H1 (cell line): Measurements from ENCODE around the gene TMEM200B. TPM values are rescaled to one million over a fixed set of nuclear protein-coding genes. Genes with fewer than 3 reads are reported as not detected.

ENCODE experiments used
- CTCF ChIA-PET: fragments of 300-600 bp; sonication (Branson Sonifier 250); formaldehyde crosslinking; loops from one replicate; lab custom pipeline; 2021; ENCODE audit not compliant: partially characterized antibody; lab: Charles Lee
- POLR2A ChIA-PET: fragments of 300-600 bp; sonication (Branson Sonifier 250); formaldehyde crosslinking; loops from one replicate; lab custom pipeline; 2021; ENCODE audit warnings: inconsistent platforms; ENCODE audit not compliant: partially characterized antibody; lab: Charles Lee
- DNase-seq, 2 experiments: peaks; one replicate each; pipeline versions ENCODE4 v3.0.0 to v3.0.0-alpha.2; 2010 to 2022; ENCODE audit warnings: low spot score in 2 of 2, low read depth in 1 of 2, mixed read lengths in 1 of 2
- FAIRE-seq: peaks from 2 replicates; lab custom pipeline; 2011; peaks lifted over from hg19 to GRCh38; lab: Jason Lieb, UNC
- H2AFZ ChIP-seq: 2 replicates; pipeline ENCODE4 v1.8.1; 2012; ENCODE audit warnings: low read length, inconsistent platforms
- H2AK5ac ChIP-seq: 2 replicates; pipeline ENCODE4 v1.6.1; 2013; ENCODE audit warnings: low read depth, low read length
- H2BK120ac ChIP-seq: replicated peaks from 2 replicates; pipeline ENCODE3; 2013; ENCODE audit warnings: low read depth, low read length, inconsistent platforms
- H2BK12ac ChIP-seq: 2 replicates; pipeline ENCODE4 v1.6.1; 2013; ENCODE audit warnings: low read depth, low read length
- H2BK15ac ChIP-seq: 2 replicates; pipeline ENCODE4 v1.6.1; 2013; ENCODE audit warnings: low read length
- H2BK20ac ChIP-seq: 2 replicates; pipeline ENCODE4 v1.6.1; 2013; ENCODE audit warnings: low read length
- H2BK5ac ChIP-seq: 2 replicates; pipeline ENCODE4 v1.6.1; 2013; ENCODE audit warnings: low read depth, low read length
- H3K14ac ChIP-seq: 2 replicates; pipeline ENCODE4 v1.6.1; 2013; ENCODE audit warnings: inconsistent platforms; ENCODE audit not compliant: insufficient read length
- H3K18ac ChIP-seq: 2 replicates; pipeline ENCODE4 v1.6.1; 2013; ENCODE audit warnings: low read length; ENCODE audit errors: extremely low read depth
- H3K23ac ChIP-seq: 2 replicates; pipeline ENCODE4 v1.6.1; 2013; ENCODE audit warnings: inconsistent platforms; ENCODE audit not compliant: insufficient read length
- H3K23me2 ChIP-seq: 2 replicates; pipeline ENCODE4 v1.6.1; 2013; ENCODE audit warnings: low read depth, low read length
- H3K27ac ChIP-seq: 2 replicates; pipeline ENCODE4 v1.6.1; 2011; ENCODE audit warnings: low read depth, low read length, inconsistent platforms
- H3K27me3 ChIP-seq, 4 experiments: replicated peaks in 1 of 4; 1 replicate in 1 of 4; 2 replicates in 3 of 4; pipeline versions ENCODE4 v1.6.1 to v1.8.1; 2011 to 2013; ENCODE audit warnings: low read length in 3 of 4, mild to moderate bottlenecking in 3 of 4, inconsistent platforms in 2 of 4, mixed read lengths in 2 of 4, moderate library complexity in 1 of 4; ENCODE audit not compliant: control insufficient read depth in 3 of 4, insufficient read depth in 3 of 4; ENCODE audit errors: extremely low read depth in 1 of 4
- H3K36me3 ChIP-seq, 4 experiments: 2 replicates each; pipeline versions ENCODE4 v1.6.1 to v1.8.1; 2011 to 2013; ENCODE audit warnings: mild to moderate bottlenecking in 4 of 4, low read length in 3 of 4, moderate library complexity in 2 of 4, control low read depth in 1 of 4, inconsistent platforms in 1 of 4; ENCODE audit not compliant: insufficient read depth in 4 of 4, control insufficient read depth in 2 of 4
- H3K4ac ChIP-seq: replicated peaks from 2 replicates; pipeline ENCODE3; 2013; ENCODE audit warnings: low read length, low read depth, mixed read lengths, inconsistent platforms; ENCODE audit not compliant: insufficient read length
- H3K4me1 ChIP-seq, 4 experiments: replicated peaks in 1 of 4; 1 replicate in 1 of 4; 2 replicates in 3 of 4; pipeline versions ENCODE4 v1.6.1 to v1.8.1; 2011 to 2013; ENCODE audit warnings: low read length in 3 of 4, inconsistent platforms in 2 of 4, mixed read lengths in 1 of 4; ENCODE audit not compliant: insufficient read depth in 4 of 4, control insufficient read depth in 3 of 4
- H3K4me2 ChIP-seq, 2 experiments: 2 replicates each; pipeline versions ENCODE4 v1.6.1 to v1.8.1; 2011 to 2013; ENCODE audit warnings: low read depth in 2 of 2, low read length in 2 of 2, control low read depth in 1 of 2, inconsistent platforms in 1 of 2, mild to moderate bottlenecking in 1 of 2; ENCODE audit not compliant: insufficient read depth in 1 of 2
- H3K4me3 ChIP-seq, 4 experiments: fragments of 200-600, 300-600 bp in 1 of 4; sonication (generic), shearing (Covaris generic), sonication (Bioruptor Twin) in 1 of 4; 2 replicates each; pipeline versions ENCODE4 v1.5.1 to v1.8.1; 2011 to 2016; ENCODE audit warnings: low read length in 4 of 4, low read depth in 3 of 4, control low read depth in 2 of 4, inconsistent platforms in 2 of 4, mild to moderate bottlenecking in 2 of 4, mixed read lengths in 1 of 4, moderate library complexity in 1 of 4; ENCODE audit not compliant: insufficient read depth in 2 of 4; ENCODE audit errors: extremely low read depth in 1 of 4
- H3K56ac ChIP-seq: replicated peaks from 2 replicates; pipeline ENCODE3; 2013; ENCODE audit warnings: low read depth, mild to moderate bottlenecking, mixed read lengths, low read length, inconsistent platforms; ENCODE audit not compliant: insufficient read length
- H3K79me1 ChIP-seq: 2 replicates; pipeline ENCODE4 v1.6.1; 2013; ENCODE audit warnings: low read depth, low read length, control low read depth
- H3K79me2 ChIP-seq, 2 experiments: 2 replicates each; pipeline versions ENCODE4 v1.6.1 to v1.8.1; 2012 to 2013; ENCODE audit warnings: low read length in 2 of 2, mild to moderate bottlenecking in 2 of 2, inconsistent platforms in 1 of 2; ENCODE audit not compliant: insufficient read depth in 2 of 2, control insufficient read depth in 1 of 2
- H3K9ac ChIP-seq, 4 experiments: replicated peaks in 1 of 4; 1 replicate in 1 of 4; 2 replicates in 3 of 4; pipeline versions ENCODE4 v1.6.1 to v1.8.1; 2011 to 2013; ENCODE audit warnings: low read depth in 3 of 4, low read length in 3 of 4, control low read depth in 2 of 4, mild to moderate bottlenecking in 2 of 4, moderate library complexity in 2 of 4, inconsistent platforms in 1 of 4; ENCODE audit errors: extremely low read depth in 1 of 4
- H3K9me3 ChIP-seq, 2 experiments: 2 replicates each; pipeline versions ENCODE4 v1.6.1 to v1.8.1; 2012 to 2013; ENCODE audit warnings: mild to moderate bottlenecking in 2 of 2, moderate library complexity in 2 of 2, control low read depth in 1 of 2, inconsistent platforms in 1 of 2, low read depth in 1 of 2, low read length in 1 of 2, mixed read lengths in 1 of 2; ENCODE audit not compliant: insufficient read depth in 2 of 2
- H4K20me1 ChIP-seq, 2 experiments: replicated peaks in 1 of 2; 2 replicates each; pipeline versions ENCODE3 to v1.8.1; 2011 to 2013; ENCODE audit warnings: inconsistent platforms in 2 of 2, low read length in 2 of 2, mild to moderate bottlenecking in 1 of 2; ENCODE audit not compliant: insufficient read depth in 2 of 2, control insufficient read depth in 1 of 2
- H4K5ac ChIP-seq: 2 replicates; pipeline ENCODE4 v1.6.1; 2013; ENCODE audit warnings: low read length, low read depth, mixed read lengths, inconsistent platforms; ENCODE audit not compliant: insufficient read length
- H4K8ac ChIP-seq: 2 replicates; pipeline ENCODE4 v1.8.0; 2013; ENCODE audit warnings: mild to moderate bottlenecking, moderate library complexity, low read length, inconsistent platforms; ENCODE audit not compliant: insufficient read depth; ENCODE audit errors: extremely low read depth
- H4K91ac ChIP-seq: replicated peaks from 2 replicates; pipeline ENCODE3; 2013; ENCODE audit warnings: low read length, mixed read lengths, inconsistent platforms; ENCODE audit not compliant: insufficient read length
- KDM5A ChIP-seq: fragments of 200-600 bp; IDR thresholded peaks from 2 replicates; pipeline ENCODE4 v1.7.1; 2012; ENCODE audit warnings: mild to moderate bottlenecking, low read length, inconsistent platforms, mixed read lengths
- WGBS, 2 experiments: shearing (Covaris generic) in 1 of 2; methylation state at CpG; one replicate each; pipeline versions ENCODE4 v1.1.6 to v1.1.7; 2013 to 2015; ENCODE audit warnings: low lambda C conversion rate in 2 of 2, mixed read lengths in 2 of 2, inconsistent platforms in 1 of 2, low coverage in 1 of 2, missing lambda C conversion rate in 1 of 2; ENCODE audit not compliant: insufficient replicate concordance in 2 of 2, insufficient coverage in 1 of 2, insufficient read length in 1 of 2; ENCODE audit errors: extremely low coverage in 1 of 2, missing lambda C conversion rate in 1 of 2; 5-methylcytosine and 5-hydroxymethylcytosine counted together
- polyA plus RNA-seq, 7 experiments: library from polyadenylated mRNA; depleted of rRNA in 3 of 7; stranded (reverse) in 5 of 7; unstranded in 2 of 7; fragments of >200 nt in 5 of 7; fragments of 200-250 nt in 2 of 7; gene quantifications; 1 replicate in 5 of 7; 2 replicates in 1 of 7; 4 replicates in 1 of 7; pipeline versions ENCODE4 v1.2.1 to v1.2.3, GENCODE V29; 2011 to 2013; ENCODE audit warnings: missing spikeins in 2 of 7, mixed read lengths in 2 of 7
- total RNA-seq: library from RNA; stranded (reverse); fragmentation: NEBNext Ultra II Directional; extraction: Animal tissue kit (Norgen Biotek cat#: 25700); gene quantifications from 2 replicates; pipeline ENCODE4 v1.2.1, GENCODE V29; 2021

TMEM200B gene
- total and polyA plus RNA-seq, 2 of the 8 experiments (the other 6 are each of a cell fraction or from before 2014, with no cell fraction given) = 4.9 to 11.0 TPM

GRCh38 chr1:29128739-29129138 is 5.0 kb upstream of the TMEM200B start:
- Histone ChIP-seq H3K36me3 (no peaks in the 10 kb centered on the region), H2BK15ac (no peak overlapping the region; the same call in 1 of the 2 replicates), H2AK5ac (no peak overlapping the region), H3K56ac (no peak overlapping the region), H3K4me2 (no peak overlapping the region), H3K79me1 (no peaks in the 10 kb centered on the region), H2AFZ (no peak overlapping the region), H4K8ac (no peak overlapping the region), H3K4ac (no peak overlapping the region), H3K9me3 (no peaks in the 10 kb centered on the region), H3K27me3 (peaks cover 0 to 13% (median 3%) of the 10 kb centered on the region in 4 experiments; a peak in 3 of 7 replicates), H3K18ac (no peak overlapping the region), H3K79me2 (no peaks in the 10 kb centered on the region), H4K91ac (no peak overlapping the region), H3K23ac (no peak overlapping the region), H4K20me1 (no peaks in the 10 kb centered on the region), H3K4me3 (no peak overlapping the region), H2BK20ac (no peak overlapping the region), H3K23me2 (peaks cover 10% of the 10 kb centered on the region; the same call in 1 of the 2 replicates), H3K9ac (no peak overlapping the region), H3K14ac (no peak overlapping the region), H2BK5ac (no peak overlapping the region), H2BK12ac (peak overlapping the region; percentile 18; the same call in 1 of the 2 replicates), H3K27ac (no peak overlapping the region), H2BK120ac (no peak overlapping the region), H4K5ac (no peak overlapping the region), H3K4me1 (peaks cover 0 to 12% (median 9%) of the 10 kb centered on the region in 4 experiments; a peak in 5 of 7 replicates)
- CTCF ChIA-PET = interaction anchor here (0.6 to 1.4 kb wide), 6 partner anchors 12 to 247 kb away, joined by 3 to 5 read pairs (median 3); no protein-coding TSS in a partner anchor
- no peak for DNase-seq
- WGBS, 2 experiments = 83% methylated on average over 5 of the region's 6 CpGs; no CpG with 5 or more reads in 1 of the 2 experiments
- no peak for TF ChIP-seq KDM5A
- FAIRE-seq = no peak
- POLR2A ChIA-PET = interaction anchor here (0.9 to 1.4 kb wide), 2 partner anchors 12 to 27 kb away, joined by 3 read pairs; no protein-coding TSS in a partner anchor
